Ishikawa (cell line): ENCODE measurements around the gene YBX2.

Experiments
- EGR1 ChIP-seq: IDR thresholded peaks from 2 replicates; pipeline ENCODE4 v1.6.1; 2012
- EP300 ChIP-seq: IDR thresholded peaks from 2 replicates; pipeline ENCODE4 v1.6.1; 2012; ENCODE audit warnings: borderline replicate concordance
- FOXM1 ChIP-seq: IDR thresholded peaks from 2 replicates; pipeline ENCODE4 v1.6.1; 2012; ENCODE audit warnings: low read depth, borderline replicate concordance
- MAX ChIP-seq: IDR thresholded peaks from 2 replicates; pipeline ENCODE4 v1.6.1; 2012
- REST ChIP-seq: IDR thresholded peaks from 2 replicates; pipeline ENCODE4 v1.6.1; 2012; ENCODE audit warnings: low read depth, mild to moderate bottlenecking
- TAF1 ChIP-seq: IDR thresholded peaks from 2 replicates; pipeline ENCODE4 v1.6.1; 2012; ENCODE audit warnings: low read depth, mild to moderate bottlenecking
- TEAD4 ChIP-seq: IDR thresholded peaks from 2 replicates; pipeline ENCODE4 v1.6.1; 2012
- ZBTB7A ChIP-seq: IDR thresholded peaks from 2 replicates; pipeline ENCODE4 v1.6.1; 2012; ENCODE audit warnings: low read depth

- TF ChIP-seq ZBTB7A, result no peak
- TF ChIP-seq MAX, result no peak; the same call in 1 of the 2 replicates
- TF ChIP-seq EP300, result no peak
- peak; percentile 65; the same call in 1 of the 2 replicates for TF ChIP-seq TAF1
- no peak for TF ChIP-seq FOXM1
- TF ChIP-seq REST, result no peak
- no peak; the same call in 1 of the 2 replicates for TF ChIP-seq EGR1
- no peak for TF ChIP-seq TEAD4
These were observed 34.5 kb upstream of the YBX2 start, which contains the start of gene NEURL4 for GRCh38 chr17:7328840-7329373.
